HL-60 (cell line): ENCODE results near the gene FOXE3.

ENCODE experiments used
- CTCF ChIP-seq: IDR thresholded peaks from one replicate; pipeline ENCODE4 v1.5.1; 2011; ENCODE audit warnings: low read length, control low read depth, inconsistent platforms; ENCODE audit not compliant: insufficient read depth
- GABPA ChIP-seq: IDR thresholded peaks from 2 replicates; pipeline ENCODE4 v1.6.1; 2012; ENCODE audit warnings: low read depth
- REST ChIP-seq: IDR thresholded peaks from 2 replicates; pipeline ENCODE4 v1.6.1; 2012; ENCODE audit warnings: low read depth; ENCODE audit not compliant: insufficient replicate concordance

DNA sequence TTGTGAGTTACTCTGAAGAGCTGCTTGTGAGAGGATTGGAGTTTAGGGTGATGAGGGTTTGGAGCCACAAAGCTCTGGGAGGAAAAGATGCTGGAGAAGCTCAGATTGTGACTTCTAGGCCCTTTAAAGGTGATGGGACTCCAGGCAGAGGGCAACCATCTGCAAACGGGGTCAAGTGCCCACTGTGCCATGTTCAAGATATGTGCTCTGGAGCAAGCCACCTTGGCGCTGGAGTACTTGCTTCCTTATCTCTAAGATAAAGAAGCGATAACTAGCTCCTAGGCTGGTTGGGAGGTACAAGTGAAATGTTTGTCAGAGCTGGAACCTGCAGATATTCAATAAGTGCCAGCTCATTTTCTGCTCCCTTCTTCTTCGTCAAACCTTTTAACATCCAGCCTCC is 14.3 kb upstream of the FOXE3 start:
- no peak for TF ChIP-seq REST
- no peak for TF ChIP-seq CTCF
- no peak for TF ChIP-seq GABPA
